Measurements from ENCODE around the gene LARP1. TPM values are rescaled to one million over a fixed set of nuclear protein-coding genes. Genes with fewer than 3 reads are reported as not detected.

LARP1 gene
- total RNA-seq, 2 experiments from 2014 or later, result 201 to 208 TPM

GRCh38 chr5:154782812-154783592 is 27.8 kb downstream of the LARP1 start:
- CTCF ChIA-PET, result interaction anchor here (1.0 to 1.4 kb wide), 3 partner anchors 11 to 15 kb away, joined by 3 to 5 read pairs (median 3); no protein-coding TSS in a partner anchor
- Mint-ChIP-seq H3K9me3 (ENCODE audit: insufficient read depth) (no peaks in the 10 kb centered on the region), H3K4me1 (ENCODE audit: low read depth) (peaks cover 68% of the 10 kb centered on the region), H3K27me3 (ENCODE audit: low read depth) (no peaks in the 10 kb centered on the region), H3K36me3 (ENCODE audit: low read depth) (peaks cover 13% of the 10 kb centered on the region), H3K27ac (peak overlapping the region; percentile 28), H3K4me3 (no peak overlapping the region)
- POLR2A ChIA-PET, result no interaction called here
- DNase-seq (no peak), ATAC-seq (no peak)

DNA sequence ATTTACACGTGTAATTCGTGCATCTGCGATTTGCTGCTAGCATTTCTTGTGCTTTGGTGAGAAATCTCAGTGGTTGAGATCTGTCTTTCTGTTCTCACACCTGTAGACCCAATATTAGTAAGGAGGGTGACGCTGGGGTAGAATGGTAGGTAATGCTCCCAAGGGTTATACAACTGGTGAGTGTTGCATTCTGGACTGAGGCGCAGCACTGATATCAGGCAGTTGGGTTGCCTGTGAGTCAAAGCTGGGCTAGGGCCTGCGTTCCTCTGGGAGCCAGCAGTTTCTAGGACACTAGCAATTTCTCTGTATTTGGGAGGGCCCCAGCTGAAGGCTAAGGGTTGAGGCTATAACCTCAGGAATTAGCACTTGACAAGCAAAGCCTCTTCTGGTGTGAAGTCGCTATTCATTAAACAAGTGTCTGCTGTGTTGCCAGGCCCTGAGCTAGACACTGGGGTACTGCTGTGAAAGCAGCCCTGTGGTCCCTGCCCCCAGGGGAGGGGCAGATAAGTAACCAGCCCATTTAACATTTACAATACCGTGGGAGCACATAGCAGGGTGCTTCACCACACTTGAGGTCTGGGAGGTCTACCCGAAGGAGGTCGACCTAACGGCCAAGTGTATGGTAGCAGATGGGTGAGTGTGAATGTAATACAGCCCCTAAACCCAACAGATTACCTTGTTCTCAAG is 28.7 kb downstream of the LARP1 start:
- no peak for DNase-seq
- ChIA-PET CTCF (interaction anchor here (1.3 kb wide), 1 partner anchor 14 kb away, joined by 3 read pairs; no protein-coding TSS in a partner anchor), POLR2A (interaction anchor here (1.1 kb wide), 1 partner anchor 15 kb away, joined by 3 read pairs; no protein-coding TSS in a partner anchor)
- no peaks in the 10 kb centered on the region for H3K27me3 Mint-ChIP-seq (ENCODE audit: low read depth)
- peaks cover 74% of the 10 kb centered on the region for H3K4me1 Mint-ChIP-seq (ENCODE audit: low read depth)
- no peak for ATAC-seq
- H3K36me3 Mint-ChIP-seq (ENCODE audit: low read depth), result peaks cover 17% of the 10 kb centered on the region
- no peaks in the 10 kb centered on the region for H3K9me3 Mint-ChIP-seq (ENCODE audit: insufficient read depth)
- no peak overlapping the region for H3K4me3 Mint-ChIP-seq
- peak overlapping the region; percentile 26 for H3K27ac Mint-ChIP-seq

DNA sequence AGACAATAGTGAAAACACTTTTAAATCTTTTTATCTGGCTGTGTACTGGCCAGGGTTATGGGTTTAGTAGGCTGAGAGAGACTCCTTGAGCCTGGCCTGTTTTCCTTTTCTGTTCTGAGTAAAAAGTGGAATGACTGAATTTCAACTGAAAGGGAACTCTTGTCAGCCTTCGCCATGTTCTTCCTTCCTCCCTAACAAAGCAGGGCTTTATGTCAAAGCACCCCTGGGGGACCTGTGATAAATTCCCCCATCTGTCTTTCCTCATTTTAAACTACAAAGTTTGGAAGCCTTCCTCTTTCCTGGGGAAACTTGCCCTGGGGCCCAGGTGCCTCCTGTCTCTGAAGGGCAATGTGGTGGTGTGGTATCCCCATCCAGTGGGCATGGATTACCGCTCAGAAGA is 29.7 kb downstream of the LARP1 start:
- Mint-ChIP-seq H3K4me3 (no peak overlapping the region), H3K9me3 (ENCODE audit: insufficient read depth) (no peaks in the 10 kb centered on the region), H3K4me1 (ENCODE audit: low read depth) (peaks cover 67% of the 10 kb centered on the region)

GRCh38 chr5:154786414-154786813 is 31.2 kb downstream of the LARP1 start:
- H3K4me3 Mint-ChIP-seq, result no peak overlapping the region
- ATAC-seq, result no peak
- H3K4me1 Mint-ChIP-seq (ENCODE audit: low read depth), result peaks cover 63% of the 10 kb centered on the region
- ChIA-PET CTCF (no interaction called here), POLR2A (no interaction called here)
- DNase-seq, result no peak
- H3K27ac Mint-ChIP-seq, result no peak overlapping the region
- H3K36me3 Mint-ChIP-seq (ENCODE audit: low read depth), result peaks cover 18% of the 10 kb centered on the region
- H3K27me3 Mint-ChIP-seq (ENCODE audit: low read depth), result no peaks in the 10 kb centered on the region
- no peaks in the 10 kb centered on the region for H3K9me3 Mint-ChIP-seq (ENCODE audit: insufficient read depth)

More for the DNA sequence above, 29.7 kb downstream of the LARP1 start:
- peak overlapping the region; percentile 37 for H3K27ac Mint-ChIP-seq
- no peaks in the 10 kb centered on the region for H3K27me3 Mint-ChIP-seq (ENCODE audit: low read depth)
- H3K36me3 Mint-ChIP-seq (ENCODE audit: low read depth), result peaks cover 14% of the 10 kb centered on the region
- no peak for ATAC-seq
- CTCF ChIA-PET, result no interaction called here
- no peak for DNase-seq
- POLR2A ChIA-PET, result no interaction called here

GRCh38 chr5:154788212-154788611 is 33.0 kb downstream of the LARP1 start:
- ATAC-seq, result peak; percentile 41
- Mint-ChIP-seq H3K4me1 (ENCODE audit: low read depth) (peaks cover 64% of the 10 kb centered on the region), H3K9me3 (ENCODE audit: insufficient read depth) (no peaks in the 10 kb centered on the region), H3K36me3 (ENCODE audit: low read depth) (peaks cover 31% of the 10 kb centered on the region), H3K27ac (peak overlapping the region; percentile 89), H3K27me3 (ENCODE audit: low read depth) (no peaks in the 10 kb centered on the region), H3K4me3 (no peak overlapping the region)
- POLR2A ChIA-PET, result no interaction called here
- DNase-seq, result no peak
- CTCF ChIA-PET, result no interaction called here

- peaks cover 40% of the 10 kb centered on the region for H3K4me1 Mint-ChIP-seq (ENCODE audit: low read depth)
- no peak for ATAC-seq
- ChIA-PET CTCF (no interaction called here), POLR2A (no interaction called here)
- H3K36me3 Mint-ChIP-seq (ENCODE audit: low read depth), result peaks cover 47% of the 10 kb centered on the region
- no peak for DNase-seq
- no peak overlapping the region for H3K27ac Mint-ChIP-seq
- no peaks in the 10 kb centered on the region for H3K9me3 Mint-ChIP-seq (ENCODE audit: insufficient read depth)
- no peak overlapping the region for H3K4me3 Mint-ChIP-seq
- no peaks in the 10 kb centered on the region for H3K27me3 Mint-ChIP-seq (ENCODE audit: low read depth)
These were observed 36.4 kb downstream of the LARP1 start for GRCh38 chr5:154791535-154791934.

GRCh38 chr5:154793599-154794524 is 38.7 kb downstream of the LARP1 start:
- Mint-ChIP-seq H3K27me3 (ENCODE audit: low read depth) (no peaks in the 10 kb centered on the region), H3K36me3 (ENCODE audit: low read depth) (peaks cover 60% of the 10 kb centered on the region), H3K9me3 (ENCODE audit: insufficient read depth) (no peaks in the 10 kb centered on the region), H3K4me3 (no peak overlapping the region), H3K4me1 (ENCODE audit: low read depth) (peaks cover 19% of the 10 kb centered on the region), H3K27ac (no peak overlapping the region)
- DNase-seq (no peak), ATAC-seq (no peak)
- POLR2A ChIA-PET, result no interaction called here
- CTCF ChIA-PET, result no interaction called here

DNA sequence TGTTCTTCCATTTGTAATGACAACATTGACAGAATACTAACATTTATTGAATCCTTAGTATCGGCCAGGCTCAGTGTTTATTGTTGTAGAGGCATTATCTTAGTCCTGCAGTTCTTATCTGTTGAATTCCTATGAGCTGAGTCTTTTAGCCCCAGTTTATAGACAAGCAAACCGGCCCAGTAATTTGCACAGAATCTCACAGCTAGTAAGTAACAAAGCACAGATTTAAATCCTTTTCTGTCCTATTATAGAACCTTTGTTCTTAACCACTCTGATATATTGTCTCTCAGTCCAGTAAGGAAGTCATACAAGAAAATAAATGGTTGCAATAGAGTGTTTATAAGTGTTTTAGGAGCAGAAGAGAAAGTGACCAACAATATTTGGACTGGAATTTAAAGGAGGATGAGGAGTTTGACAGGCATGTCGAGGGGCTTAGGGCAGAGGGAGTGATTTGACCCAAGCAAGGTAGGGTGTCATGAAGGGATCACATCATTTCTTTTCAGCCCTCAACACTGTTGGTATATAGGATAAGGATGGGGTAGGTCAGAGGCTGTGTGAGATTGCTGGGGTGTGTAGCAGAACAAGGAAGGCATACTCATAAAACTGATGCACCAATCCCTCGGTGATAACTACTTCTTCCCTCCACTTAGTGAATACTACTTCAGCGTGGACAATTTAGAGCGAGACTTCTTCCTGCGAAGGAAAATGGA is 39.5 kb downstream of the LARP1 start:
- no peaks in the 10 kb centered on the region for H3K27me3 Mint-ChIP-seq (ENCODE audit: low read depth)
- peaks cover 66% of the 10 kb centered on the region for H3K36me3 Mint-ChIP-seq (ENCODE audit: low read depth)
- no peak overlapping the region for H3K27ac Mint-ChIP-seq
- DNase-seq (no peak), ATAC-seq (no peak)
- H3K9me3 Mint-ChIP-seq (ENCODE audit: insufficient read depth), result no peaks in the 10 kb centered on the region
- peaks cover 26% of the 10 kb centered on the region for H3K4me1 Mint-ChIP-seq (ENCODE audit: low read depth)
- H3K4me3 Mint-ChIP-seq, result no peak overlapping the region
- CTCF ChIA-PET, result no interaction called here
- POLR2A ChIA-PET, result no interaction called here

GRCh38 chr5:154795235-154795596 is 40.0 kb downstream of the LARP1 start:
- Mint-ChIP-seq H3K9me3 (ENCODE audit: insufficient read depth) (no peaks in the 10 kb centered on the region), H3K4me1 (ENCODE audit: low read depth) (peaks cover 27% of the 10 kb centered on the region), H3K4me3 (no peak overlapping the region), H3K27ac (no peak overlapping the region), H3K27me3 (ENCODE audit: low read depth) (no peaks in the 10 kb centered on the region), H3K36me3 (ENCODE audit: low read depth) (peaks cover 68% of the 10 kb centered on the region)
- DNase-seq (no peak), ATAC-seq (no peak)
- CTCF ChIA-PET, result no interaction called here
- POLR2A ChIA-PET, result interaction anchor here (0.6 kb wide), 1 partner anchor 63 kb away, joined by 4 read pairs; the partner anchor contains the start of gene CNOT8

DNA sequence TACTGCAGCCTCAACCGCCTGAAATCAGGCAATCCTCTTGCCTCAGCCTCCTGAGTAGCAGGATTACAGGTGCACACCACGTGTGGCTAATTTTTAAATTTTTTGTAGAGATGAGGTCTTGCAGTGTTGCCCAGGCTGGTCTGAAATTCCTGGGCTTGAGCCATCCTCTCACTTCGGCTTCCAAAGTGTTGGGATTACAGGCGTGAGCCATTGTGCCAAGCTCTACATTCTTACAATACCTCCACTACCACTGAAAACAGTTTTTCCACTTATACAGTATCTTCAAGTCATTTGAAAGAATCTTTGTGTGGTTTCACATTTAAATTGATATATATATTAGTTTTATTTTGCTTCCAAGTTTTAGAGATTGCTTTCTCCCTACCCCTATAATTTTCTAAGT is 42.6 kb downstream of the LARP1 start:
- POLR2A ChIA-PET, result no interaction called here
- Mint-ChIP-seq H3K4me3 (no peak overlapping the region), H3K36me3 (ENCODE audit: low read depth) (peaks cover 72% of the 10 kb centered on the region), H3K27ac (no peak overlapping the region), H3K27me3 (ENCODE audit: low read depth) (no peaks in the 10 kb centered on the region), H3K9me3 (ENCODE audit: insufficient read depth) (no peaks in the 10 kb centered on the region), H3K4me1 (ENCODE audit: low read depth) (peaks cover 28% of the 10 kb centered on the region)
- CTCF ChIA-PET, result no interaction called here
- DNase-seq (no peak), ATAC-seq (no peak)

- Mint-ChIP-seq H3K36me3 (ENCODE audit: low read depth) (peaks cover 78% of the 10 kb centered on the region), H3K9me3 (ENCODE audit: insufficient read depth) (no peaks in the 10 kb centered on the region), H3K27ac (no peak overlapping the region), H3K4me1 (ENCODE audit: low read depth) (peaks cover 34% of the 10 kb centered on the region), H3K4me3 (no peak overlapping the region), H3K27me3 (ENCODE audit: low read depth) (no peaks in the 10 kb centered on the region)
- no peak for ATAC-seq
- ChIA-PET CTCF (interaction anchor here (2.1 kb wide), 1 partner anchor 9 kb away, joined by 5 read pairs; no protein-coding TSS in a partner anchor), POLR2A (no interaction called here)
- DNase-seq, result no peak
These were observed 45.4 kb downstream of the LARP1 start for GRCh38 chr5:154800582-154800981.

Measured in activated CD8-positive, alpha-beta T cell treated with anti-CD3 and anti-CD28 coated beads, Interleukin-2, amount 10 ng/mL, durations not matched to agents 7 days and 5 days (primary cell).